ENCODE measurements around the gene SLC22A16. TPM values are rescaled to one million over a fixed set of nuclear protein-coding genes. Genes with fewer than 3 reads are reported as not detected.
A peak's percentile ranks its signal among the peaks of the same experiment; 100 is the strongest.

SLC22A16 gene
- total RNA-seq, 1 donor from 2014 or later = not detected

- DNase-seq (ENCODE audit: low read depth) = no peak
Measured at GRCh38 chr6:110404607-110405006, 71.8 kb downstream of the SLC22A16 start.

GRCh38 chr6:110401585-110402176, 74.7 kb downstream of the SLC22A16 start:
- DNase-seq (ENCODE audit: low read depth) = no peak

GRCh38 chr6:110400208-110400607, 76.2 kb downstream of the SLC22A16 start:
- DNase-seq (ENCODE audit: low read depth) = no peak

GRCh38 chr6:110399219-110400071, 77.0 kb downstream of the SLC22A16 start:
- no peak for DNase-seq (ENCODE audit: low read depth)

- DNase-seq (ENCODE audit: low read depth) = no peak
Measured at GRCh38 chr6:110398778-110399177, 77.6 kb downstream of the SLC22A16 start.

- no peak for DNase-seq (ENCODE audit: low read depth)
Measured at GRCh38 chr6:110395221-110395620, 81.2 kb downstream of the SLC22A16 start.

GRCh38 chr6:110394409-110394808, 82.0 kb downstream of the SLC22A16 start:
- no peak for DNase-seq (ENCODE audit: low read depth)

- DNase-seq (ENCODE audit: low read depth) = no peak
Measured at GRCh38 chr6:110392727-110393126, 83.7 kb downstream of the SLC22A16 start.

- peak; percentile 45 for DNase-seq (ENCODE audit: low read depth)
Measured at GRCh38 chr6:110390404-110390803, 86.0 kb downstream of the SLC22A16 start.

- DNase-seq (ENCODE audit: low read depth) = no peak
Measured at GRCh38 chr6:110389689-110390382, 86.6 kb downstream of the SLC22A16 start.

- DNase-seq (ENCODE audit: low read depth) = no peak
Measured at GRCh38 chr6:110387986-110388385, 88.4 kb downstream of the SLC22A16 start.

- no peak for DNase-seq (ENCODE audit: low read depth)
Measured at GRCh38 chr6:110385458-110385863, 91.0 kb downstream of the SLC22A16 start.

- no peak for DNase-seq (ENCODE audit: low read depth)
Measured at GRCh38 chr6:110378552-110378951, 97.9 kb downstream of the SLC22A16 start.

Other genes starting within 250 kb of the SLC22A16 start
- 0.10 TPM in 1 of 2 replicates, not detected in the other for gene METTL24, start 118.3 kb downstream of the SLC22A16 start, total RNA-seq
- 4.8 and 7.3 TPM in 2 replicates for gene DDO, start 61.0 kb downstream of the SLC22A16 start, total RNA-seq